GM12878 (cell line): ENCODE data around the gene ATXN1. TPM values are rescaled to one million over a fixed set of nuclear protein-coding genes. Genes with fewer than 3 reads are reported as not detected.

Experiments used
- ATAC-seq: fragments of 200-7000 bp; cut with Tn5 transposase; 3 replicates; pipeline ENCODE4 v1.9.1; 2020; ENCODE audit warnings: mild to moderate bottlenecking, moderate library complexity
- BruUV-seq: library from RNA; stranded (reverse); fragments of 400-500 nt; replicated peaks from 2 replicates; lab custom pipeline; 2021; lab: Mats Ljungman, UMichigan
- CTCF ChIA-PET: fragments of 300-600 bp; sonication (Branson Sonifier 250); formaldehyde crosslinking; extraction: SDS; loops from one replicate; lab custom pipeline; 2021; ENCODE audit warnings: inconsistent platforms; lab: Yijun Ruan, JAX
- POLR2A ChIA-PET: fragments of 350-600 bp; formaldehyde crosslinking; extraction: SDS; loops from one replicate; lab custom pipeline; 2021; ENCODE audit warnings: inconsistent platforms; lab: Charles Lee
- RAD21 ChIA-PET: fragments of 300-600 bp; sonication (Branson Sonifier 250); formaldehyde crosslinking; loops from one replicate; lab custom pipeline; 2023; ENCODE audit warnings: antibody characterized with exemption; ENCODE audit not compliant: unreplicated experiment; lab: Charles Lee
- SMC1A ChIA-PET: fragments of 300-600 bp; sonication (Branson Sonifier 250); formaldehyde crosslinking; loops from one replicate; lab custom pipeline; 2023; ENCODE audit not compliant: unreplicated experiment, uncharacterized antibody; lab: Charles Lee
- DNase-seq: peaks from one replicate; pipeline ENCODE4 v3.0.0-alpha.2; 2011; ENCODE audit warnings: low read depth, low spot score
- FAIRE-seq: peaks from 3 replicates; lab custom pipeline; 2011; peaks lifted over from hg19 to GRCh38; lab: Jason Lieb, UNC
- H2AFZ ChIP-seq: 2 replicates; pipeline ENCODE4 v1.6.0; 2011; ENCODE audit warnings: low read depth, low read length, control low read depth; ENCODE audit not compliant: control insufficient read depth
- H3K27ac ChIP-seq: 2 replicates; pipeline ENCODE4 v1.5.1; 2011; ENCODE audit warnings: control low read depth; ENCODE audit not compliant: control insufficient read depth, insufficient read depth
- H3K27me3 ChIP-seq, 2 experiments: replicated peaks in 1 of 2; 2 replicates each; pipeline versions ENCODE4 v1.6.0 to v1.6.1; 2011; ENCODE audit warnings: low read length in 1 of 2; ENCODE audit not compliant: control insufficient read depth in 2 of 2, insufficient read depth in 2 of 2
- H3K36me3 ChIP-seq, 2 experiments: 2 replicates each; pipeline ENCODE4 v1.5.1; 2011; ENCODE audit warnings: low read length in 1 of 2; ENCODE audit not compliant: control insufficient read depth in 2 of 2, insufficient read depth in 2 of 2
- H3K4me1 ChIP-seq: 2 replicates; pipeline ENCODE4 v1.6.1; 2011; ENCODE audit warnings: mild to moderate bottlenecking, low read length, moderate library complexity, mixed read lengths; ENCODE audit not compliant: control insufficient read depth, insufficient read depth
- H3K4me2 ChIP-seq: 2 replicates; pipeline ENCODE4 v1.6.0; 2011; ENCODE audit warnings: control low read depth; ENCODE audit not compliant: control insufficient read depth, insufficient read depth
- H3K4me3 ChIP-seq: fragments of 200-600 bp; sonication (generic); 2 replicates; pipeline ENCODE4 v1.5.1; 2016
- H3K79me2 ChIP-seq: 2 replicates; pipeline ENCODE4 v1.6.0; 2011; ENCODE audit warnings: low read length; ENCODE audit not compliant: control insufficient read depth, insufficient read depth
- H3K9ac ChIP-seq: 2 replicates; pipeline ENCODE4 v1.8.0; 2011; ENCODE audit warnings: low read length, control low read depth, mixed read lengths; ENCODE audit not compliant: control insufficient read depth, insufficient read depth
- H3K9me3 ChIP-seq: replicated peaks from 3 replicates; pipeline ENCODE4 v1.5.1; 2011; ENCODE audit warnings: mild to moderate bottlenecking, low read length; ENCODE audit not compliant: control insufficient read depth, insufficient read depth
- H4K20me1 ChIP-seq: 2 replicates; pipeline ENCODE4 v1.6.0; 2011; ENCODE audit not compliant: control insufficient read depth, insufficient read depth
- BACH1 ChIP-seq: fragments of 450-650 bp; IDR thresholded peaks from 2 replicates; pipeline ENCODE4 v1.6.1; 2017; ENCODE audit warnings: mild to moderate bottlenecking, borderline replicate concordance
- CTCF ChIP-seq, 3 experiments: IDR thresholded peaks in 2 of 3; conservative IDR thresholded peaks in 1 of 3; 2 replicates each; pipeline ENCODE4 v1.5.1; 2011; ENCODE audit warnings: low read depth in 3 of 3, low read length in 3 of 3, mild to moderate bottlenecking in 3 of 3, control low read depth in 2 of 3, moderate library complexity in 2 of 3, inconsistent platforms in 1 of 3, mixed read lengths in 1 of 3; ENCODE audit not compliant: control insufficient read depth in 2 of 3, insufficient read depth in 1 of 3; ENCODE audit errors: extremely low read depth in 1 of 3
- EP300 ChIP-seq, 2 experiments: fragments of 150-350 bp in 1 of 2; IDR thresholded peaks; 2 replicates each; pipeline ENCODE4 v1.6.1; 2011 to 2012; ENCODE audit warnings: low read depth in 2 of 2, low read length in 2 of 2, borderline replicate concordance in 1 of 2, improper control_type of control experiment in 1 of 2, inconsistent platforms in 1 of 2; ENCODE audit not compliant: control insufficient read depth in 1 of 2
- ESRRA ChIP-seq: IDR thresholded peaks from 2 replicates; pipeline ENCODE4 v1.6.1; 2012; ENCODE audit warnings: mild to moderate bottlenecking, low read length, improper control_type of control experiment
- GATAD2B ChIP-seq: fragments of 450-650 bp; conservative IDR thresholded peaks from 2 replicates; pipeline ENCODE4 v1.6.1; 2017; ENCODE audit warnings: low read depth, mild to moderate bottlenecking, moderate library complexity
- IRF4 ChIP-seq: IDR thresholded peaks from 2 replicates; pipeline ENCODE4 v1.6.1; 2011; ENCODE audit warnings: low read depth, low read length
- MXI1 ChIP-seq: fragments of 150-350 bp; IDR thresholded peaks from 2 replicates; pipeline ENCODE4 v1.6.1; 2011; ENCODE audit warnings: low read depth, mild to moderate bottlenecking, inconsistent platforms, low read length, improper control_type of control experiment
- MYC ChIP-seq: IDR thresholded peaks from 2 replicates; pipeline ENCODE4 v1.6.1; 2011; ENCODE audit warnings: mild to moderate bottlenecking, low read length, moderate library complexity, inconsistent platforms; ENCODE audit not compliant: insufficient read depth, insufficient replicate concordance, insufficient read length, severe bottlenecking
- NRF1 ChIP-seq: conservative IDR thresholded peaks from 2 replicates; pipeline ENCODE4 v1.6.1; 2011; ENCODE audit warnings: mild to moderate bottlenecking, low read depth, low read length, improper control_type of control experiment
- POLR2AphosphoS2 ChIP-seq: IDR thresholded peaks from 2 replicates; pipeline ENCODE4 v1.6.1; 2011; ENCODE audit warnings: low read depth, mild to moderate bottlenecking, low read length, improper control_type of control experiment, moderate library complexity
- RAD21 ChIP-seq: IDR thresholded peaks from 2 replicates; pipeline ENCODE4 v1.6.1; 2011; ENCODE audit warnings: mild to moderate bottlenecking, low read depth, low read length, moderate library complexity; ENCODE audit not compliant: insufficient read depth
- RUNX3 ChIP-seq: IDR thresholded peaks from 2 replicates; pipeline ENCODE4 v1.6.1; 2012; ENCODE audit warnings: low read length, inconsistent platforms
- SMAD5 ChIP-seq: IDR thresholded peaks from 2 replicates; pipeline ENCODE4 v1.6.1; 2016; ENCODE audit warnings: antibody characterized with exemption, low read depth
- SMC3 ChIP-seq: IDR thresholded peaks from 2 replicates; pipeline ENCODE4 v1.6.1; 2011; ENCODE audit warnings: low read length, improper control_type of control experiment, borderline replicate concordance
- SP1 ChIP-seq: IDR thresholded peaks from one replicate; pipeline ENCODE4 v1.6.1; 2011; ENCODE audit warnings: low read depth, low read length
- SUZ12 ChIP-seq: fragments of 200-600 bp; sonication (generic); IDR thresholded peaks from one replicate; pipeline ENCODE4 v1.6.1; 2018; ENCODE audit warnings: antibody characterized with exemption, mild to moderate bottlenecking; ENCODE audit not compliant: unreplicated experiment
- ZBTB11 ChIP-seq: fragments of 450-650 bp; formaldehyde crosslinking; IDR thresholded peaks from 2 replicates; pipeline ENCODE4 v1.5.0; 2022; ENCODE audit warnings: mild to moderate bottlenecking, missing genetic modification characterization
- WGBS: methylation state at CpG from one replicate; pipeline ENCODE4 v1.1.6; 2016; ENCODE audit warnings: low lambda C conversion rate; ENCODE audit not compliant: insufficient replicate concordance, insufficient coverage; ENCODE audit errors: missing lambda C conversion rate; 5-methylcytosine and 5-hydroxymethylcytosine counted together
- in situ Hi-C: fragments of 300-500 bp; cut with MboI; formaldehyde crosslinking; loops from 9 replicates; pipeline ENCODE4 v1.14.3; 2018; ENCODE audit warnings: mixed read lengths
- intact Hi-C: fragments of 100-400 bp; cut with micrococcal nuclease; formaldehyde crosslinking; loops from one replicate; pipeline ENCODE4 v1.14.2; 2022; ENCODE audit not compliant: unreplicated experiment
- polyA plus RNA-seq, 11 experiments: library from polyadenylated mRNA; depleted of rRNA in 4 of 11; unstranded in 6 of 11; stranded (reverse) in 5 of 11; fragments of >200 nt; fragmentation: Nextera tagmentation in 4 of 11; fragmentation: Illumina TruSeq in 1 of 11; extraction: Ambion mirVana in 4 of 11; extraction: Trizol in 1 of 11; gene quantifications; 1 replicate in 1 of 11; 2 replicates in 10 of 11; pipeline versions ENCODE4 v1.2.1 to v1.2.3, GENCODE V29; 2011 to 2016; ENCODE audit warnings: inconsistent platforms in 2 of 11, missing spikeins in 2 of 11, low read depth in 1 of 11
- total RNA-seq, 4 experiments: library from RNA; depleted of rRNA in 3 of 4; stranded (reverse); fragments of >200 nt in 3 of 4; fragmentation: Illumina TruSeq in 1 of 4; extraction: Trizol in 1 of 4; gene quantifications; 2 replicates each; pipeline versions ENCODE4 v1.2.1 to v1.2.3, GENCODE V29; 2013 to 2021

The ATXN1 gene
- total and polyA plus RNA-seq, 10 of the 15 experiments (the other 5 are each of a cell fraction or from before 2014, with no cell fraction given), result 12.2 to 51.2 (median 20.5) TPM

GRCh38 chr6:16764188-16764950 is 3.1 kb upstream of the ATXN1 start:
- DNase-seq, result no peak
- peak; percentile 8; the same call in 2 of the 3 replicates for ATAC-seq
- H3K27me3 ChIP-seq, result no peaks in the 10 kb centered on the region
- H3K4me3 ChIP-seq, result no peak overlapping the region
- H3K27ac ChIP-seq, result no peak overlapping the region
- peaks cover 10% of the 10 kb centered on the region for H3K79me2 ChIP-seq
- 74% methylated on average over 3 of the region's 3 CpGs for WGBS
- H3K9me3 ChIP-seq, result no peaks in the 10 kb centered on the region
- CTCF ChIA-PET, result interaction anchor here (0.7 to 9.1 kb wide), 59 partner anchors 9 to 559 kb away, joined by 3 to 174 read pairs (median 8); no protein-coding TSS in a partner anchor
- FAIRE-seq, result no peak
- H3K4me2 ChIP-seq, result peak overlapping the region; percentile 59; the same call in 1 of the 2 replicates
- SMC1A ChIA-PET, result interaction anchor here (0.6 to 5.4 kb wide), 52 partner anchors 8 to 507 kb away, joined by 3 to 111 read pairs (median 6); no protein-coding TSS in a partner anchor
- POLR2A ChIA-PET, result interaction anchor here (1.3 to 1.9 kb wide), 5 partner anchors 32 to 432 kb away, joined by 3 to 5 read pairs (median 3); no protein-coding TSS in a partner anchor
- H3K9ac ChIP-seq, result no peak overlapping the region
- no peaks in the 10 kb centered on the region for H3K36me3 ChIP-seq
- RAD21 ChIA-PET, result interaction anchor here (0.7 to 5.0 kb wide), 48 partner anchors 16 to 478 kb away, joined by 3 to 110 read pairs (median 7); no protein-coding TSS in a partner anchor
- no peak overlapping the region for H2AFZ ChIP-seq
- no peaks in the 10 kb centered on the region for H4K20me1 ChIP-seq
- intact Hi-C loops, result loop anchor here (2.0 to 10.0 kb wide), 8 partner anchors 52 to 460 kb away; no protein-coding TSS in a partner anchor
- H3K4me1 ChIP-seq, result peaks cover 3% of the 10 kb centered on the region; the same call in 1 of the 2 replicates
- BruUV-seq, result no TSS peak
- in situ Hi-C loops, result loop anchor here (5.0 to 10.0 kb wide), 2 partner anchors 252 to 350 kb away; no protein-coding TSS in a partner anchor
- no peak for TF ChIP-seq ZBTB11 (CRISPR knock-in tag)
- no peak for TF ChIP-seq GATAD2B
- no peak for TF ChIP-seq EP300 (IDR thresholded peaks at IDR 0.05; ENCODE audit: borderline replicate concordance in 1 of 2, control insufficient read depth in 1 of 2, low read depth in 2 of 2, low read length in 2 of 2)
- peak; percentile 42 to 57 (median 44); a peak in 5 of 6 replicates for TF ChIP-seq CTCF (IDR thresholded peaks at IDR 0.05 in 2 of 3, conservative IDR thresholded peaks at IDR 0.05 in 1 of 3; ENCODE audit: control insufficient read depth in 2 of 3, extremely low read depth in 1 of 3, insufficient read depth in 1 of 3, low read depth in 3 of 3, low read length in 3 of 3)
- TF ChIP-seq NRF1, result no peak
- TF ChIP-seq RUNX3, result no peak
- TF ChIP-seq SMAD5, result no peak
- no peak for TF ChIP-seq POLR2AphosphoS2
- 0 out of 2 replicates have a peak, but pooled peaks have one; percentile 23 for TF ChIP-seq MXI1
- TF ChIP-seq RAD21, result peak; percentile 67
- TF ChIP-seq MYC, result no peak
- no peak for TF ChIP-seq SUZ12
- peak; percentile 67; the same call in 1 of the 2 replicates for TF ChIP-seq SMC3
- TF ChIP-seq BACH1, result no peak
- no peak for TF ChIP-seq IRF4
- TF ChIP-seq ESRRA, result no peak
- no peak for TF ChIP-seq SP1
